SK-N-SH (cell line): ENCODE results near the gene IRF2BP2. TPM values are rescaled to one million over a fixed set of nuclear protein-coding genes. Genes with fewer than 3 reads are reported as not detected.

Source experiments
- CTCF ChIA-PET: fragments of 300-600, 350-600 bp; formaldehyde crosslinking; extraction: SDS; loops from one replicate; lab custom pipeline; 2021; lab: Yijun Ruan, JAX
- POLR2A ChIA-PET: fragments of 350-600 bp; sonication (Branson Sonifier 250); formaldehyde crosslinking; extraction: SDS; loops from one replicate; lab custom pipeline; 2020; ENCODE audit warnings: antibody characterized with exemption, inconsistent platforms; lab: Yijun Ruan, JAX
- DNase-seq: peaks from one replicate; pipeline ENCODE4 v3.0.0; 2012
- H2AFZ ChIP-seq: fragments of 200-600 bp; sonication (generic); 2 replicates; pipeline ENCODE4 v1.8.1; 2016; ENCODE audit warnings: antibody characterized with exemption, mild to moderate bottlenecking, low read depth
- H3F3A ChIP-seq: fragments of 200-600 bp; sonication (generic); replicated peaks from 2 replicates; pipeline ENCODE3; 2016; ENCODE audit warnings: antibody characterized with exemption, mild to moderate bottlenecking; ENCODE audit not compliant: insufficient read depth
- H3K27ac ChIP-seq, 2 experiments: fragments of 200-500 bp in 1 of 2; fragments of 200-600 bp in 1 of 2; sonication (Bioruptor generic) in 1 of 2; sonication (generic), shearing (Covaris generic) in 1 of 2; 2 replicates each; pipeline versions ENCODE4 v1.5.1 to v1.6.1; 2014 to 2016; ENCODE audit warnings: low read depth in 2 of 2, inconsistent platforms in 1 of 2, low read length in 1 of 2, mild to moderate bottlenecking in 1 of 2, mixed read lengths in 1 of 2
- H3K27me3 ChIP-seq: fragments of 200-600 bp; sonication (generic), shearing (Covaris generic); 2 replicates; pipeline ENCODE4 v1.6.1; 2016; ENCODE audit warnings: mixed run types; ENCODE audit not compliant: insufficient read depth
- H3K36me3 ChIP-seq, 2 experiments: fragments of 200-500 bp in 1 of 2; fragments of 200-600 bp in 1 of 2; sonication (Bioruptor generic) in 1 of 2; sonication (generic) in 1 of 2; replicated peaks in 1 of 2; 2 replicates each; pipeline versions ENCODE3 to v1.5.1; 2014 to 2016; ENCODE audit warnings: low read length in 1 of 2, mild to moderate bottlenecking in 1 of 2; ENCODE audit not compliant: insufficient read depth in 2 of 2, control insufficient read depth in 1 of 2
- H3K4me1 ChIP-seq, 2 experiments: fragments of 200-500 bp in 1 of 2; fragments of 200-600 bp in 1 of 2; sonication (Bioruptor generic) in 1 of 2; sonication (generic), shearing (Covaris generic) in 1 of 2; 2 replicates each; pipeline versions ENCODE4 v1.5.1 to v1.6.1; 2014 to 2016; ENCODE audit warnings: low read depth in 1 of 2, low read length in 1 of 2, mixed run types in 1 of 2; ENCODE audit not compliant: insufficient read depth in 2 of 2, control insufficient read depth in 1 of 2
- H3K4me2 ChIP-seq: fragments of 200-600 bp; sonication (generic), shearing (Covaris generic); 2 replicates; pipeline ENCODE4 v1.6.1; 2017; ENCODE audit warnings: mixed run types
- H3K4me3 ChIP-seq, 2 experiments: fragments of 200-500 bp in 1 of 2; fragments of 200-600 bp in 1 of 2; sonication (Bioruptor generic) in 1 of 2; sonication (generic), shearing (Covaris generic) in 1 of 2; 2 replicates each; pipeline versions ENCODE4 v1.5.1 to v1.8.1; 2014 to 2016; ENCODE audit warnings: low read depth in 2 of 2, inconsistent platforms in 1 of 2, low read length in 1 of 2, mild to moderate bottlenecking in 1 of 2, mixed read lengths in 1 of 2, moderate library complexity in 1 of 2
- H3K79me2 ChIP-seq: fragments of 200-600 bp; sonication (generic); 2 replicates; pipeline ENCODE4 v1.8.1; 2017; ENCODE audit warnings: mild to moderate bottlenecking; ENCODE audit not compliant: insufficient read depth
- H3K9ac ChIP-seq: fragments of 200-600 bp; sonication (generic); 2 replicates; pipeline ENCODE4 v1.6.1; 2017; ENCODE audit warnings: mixed run types
- H3K9me2 ChIP-seq: fragments of 200-600 bp; sonication (generic); 2 replicates; pipeline ENCODE4 v1.6.1; 2017; ENCODE audit warnings: mixed run types
- H3K9me3 ChIP-seq: fragments of 200-600 bp; sonication (generic); 2 replicates; pipeline ENCODE4 v1.6.1; 2017; ENCODE audit warnings: mixed run types, mild to moderate bottlenecking, moderate library complexity
- H4K20me1 ChIP-seq: fragments of 200-600 bp; sonication (generic); 2 replicates; pipeline ENCODE4 v1.6.1; 2017; ENCODE audit warnings: mild to moderate bottlenecking, mixed run types; ENCODE audit not compliant: insufficient read depth
- CHD2 ChIP-seq: fragments of 150-350 bp; IDR thresholded peaks from 2 replicates; pipeline ENCODE4 v1.6.1; 2018; ENCODE audit warnings: low read length; ENCODE audit not compliant: partially characterized antibody
- EP300 ChIP-seq, 2 experiments: IDR thresholded peaks; 2 replicates each; pipeline versions ENCODE4 v1.4.0 to v1.6.1; 2012; ENCODE audit warnings: borderline replicate concordance in 1 of 2, low read depth in 1 of 2, low read length in 1 of 2
- EZH2phosphoT487 ChIP-seq: fragments of 200-600 bp; sonication (generic); IDR thresholded peaks from 2 replicates; pipeline ENCODE4 v1.6.1; 2017; ENCODE audit warnings: low read depth, mixed run types, mild to moderate bottlenecking, antibody characterized with exemption, moderate library complexity, borderline replicate concordance
- FOSL2 ChIP-seq: IDR thresholded peaks from 2 replicates; pipeline ENCODE4 v1.4.0; 2012; ENCODE audit warnings: low read depth, mild to moderate bottlenecking, moderate library complexity, borderline replicate concordance
- FOXJ3 ChIP-seq: sonication (generic); formaldehyde crosslinking; IDR thresholded peaks from 2 replicates; pipeline ENCODE4 v1.5.1; 2020; ENCODE audit warnings: mild to moderate bottlenecking, missing genetic modification reagents
- GABPA ChIP-seq: IDR thresholded peaks from 2 replicates; pipeline ENCODE4 v1.4.0; 2012; ENCODE audit warnings: low read depth, mild to moderate bottlenecking
- JUND ChIP-seq: IDR thresholded peaks from 2 replicates; pipeline ENCODE4 v1.4.0; 2012
- MEF2A ChIP-seq: IDR thresholded peaks from 2 replicates; pipeline ENCODE4 v1.4.0; 2012; ENCODE audit warnings: low read depth, borderline replicate concordance
- MXI1 ChIP-seq: IDR thresholded peaks from 2 replicates; pipeline ENCODE4 v1.6.1; 2012; ENCODE audit warnings: mild to moderate bottlenecking, low read depth, low read length, improper control_type of control experiment
- NFIC ChIP-seq: IDR thresholded peaks from 2 replicates; pipeline ENCODE4 v1.4.0; 2012; ENCODE audit warnings: borderline replicate concordance
- NRF1 ChIP-seq: IDR thresholded peaks from 2 replicates; pipeline ENCODE4 v1.6.1; 2012; ENCODE audit warnings: low read depth, mild to moderate bottlenecking, low read length
- POLR2AphosphoS5 ChIP-seq: IDR thresholded peaks from 2 replicates; pipeline ENCODE4 v1.6.1; 2012; ENCODE audit warnings: low read depth, low read length
- RXRA ChIP-seq: IDR thresholded peaks from 2 replicates; pipeline ENCODE4 v1.4.0; 2012; ENCODE audit warnings: low read depth, mild to moderate bottlenecking, borderline replicate concordance
- SMC3 ChIP-seq: IDR thresholded peaks from 2 replicates; pipeline ENCODE4 v1.6.1; 2012; ENCODE audit warnings: low read depth, low read length, improper control_type of control experiment
- TCF12 ChIP-seq: IDR thresholded peaks from 2 replicates; pipeline ENCODE4 v1.4.0; 2012
- YY1 ChIP-seq: IDR thresholded peaks from 2 replicates; pipeline ENCODE4 v1.4.0; 2012; ENCODE audit warnings: low read depth, mild to moderate bottlenecking
- WGBS: methylation state at CpG from one replicate; pipeline ENCODE4 v1.1.6; 2017; ENCODE audit warnings: low lambda C conversion rate; 5-methylcytosine and 5-hydroxymethylcytosine counted together
- polyA plus RNA-seq, 3 experiments: library from polyadenylated mRNA; depleted of rRNA; stranded (reverse); fragments of >200 nt; gene quantifications; 2 replicates each; pipeline ENCODE4 v1.2.3, GENCODE V29; 2012
- TF ChIP-seq, protein P1 (sequence below): IDR thresholded peaks from 2 replicates; pipeline ENCODE4; 2012
- TF ChIP-seq, protein P2 (sequence below): IDR thresholded peaks from 2 replicates; pipeline ENCODE4 v1.4.0; 2012; ENCODE audit warnings: low read depth, borderline replicate concordance
- TF ChIP-seq, protein P3 (sequence below): IDR thresholded peaks from 2 replicates; pipeline ENCODE4 v1.4.0; 2012; ENCODE audit warnings: low read depth
- TF ChIP-seq, protein P4 (sequence below): fragments of 150-350 bp; IDR thresholded peaks from 2 replicates; pipeline ENCODE4 v1.6.1; 2016; ENCODE audit warnings: mild to moderate bottlenecking, low read depth, low read length

Gene IRF2BP2
- polyA plus RNA-seq, 1 of the 3 experiments (the other 2 are of a cell fraction), result 73.9 TPM

DNA sequence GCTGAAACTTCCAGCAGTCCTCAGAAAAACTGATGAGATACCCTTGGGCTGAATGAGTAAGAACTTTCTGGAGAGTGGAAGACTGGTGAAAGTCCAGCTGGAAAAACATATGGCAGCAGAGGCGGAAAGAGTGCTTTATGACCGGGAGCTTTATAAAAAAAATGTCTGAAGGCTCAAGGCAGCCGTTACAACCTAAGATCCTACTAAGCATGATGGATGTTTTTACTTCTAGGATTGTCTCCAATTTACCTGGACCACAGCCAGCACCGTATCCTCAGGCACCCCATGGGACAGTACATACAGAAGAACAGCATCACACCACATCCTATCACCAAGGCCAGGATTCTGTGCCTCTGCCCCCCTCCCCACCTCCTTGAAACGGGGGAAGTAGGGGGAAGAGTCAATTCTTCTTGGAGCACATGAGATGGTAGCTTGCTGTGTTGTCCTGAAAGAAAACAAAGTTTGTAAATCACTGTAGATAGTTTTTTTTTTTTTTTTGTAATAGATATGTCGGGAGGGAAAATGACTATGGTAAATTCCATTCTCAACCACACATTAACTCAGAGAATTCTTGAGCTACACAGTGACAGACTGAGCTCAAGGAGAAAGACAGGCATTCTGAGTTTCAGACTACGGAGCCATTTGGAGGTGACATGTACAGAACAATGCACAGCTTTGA lies 11.8 kb upstream of the IRF2BP2 start:
- 0 out of 2 replicates have a peak overlapping the region, but pooled peaks have one; percentile 12 for H2AFZ ChIP-seq
- WGBS, result 45% methylated on average over 7 of the region's 7 CpGs
- POLR2A ChIA-PET, result no interaction called here

DNA sequence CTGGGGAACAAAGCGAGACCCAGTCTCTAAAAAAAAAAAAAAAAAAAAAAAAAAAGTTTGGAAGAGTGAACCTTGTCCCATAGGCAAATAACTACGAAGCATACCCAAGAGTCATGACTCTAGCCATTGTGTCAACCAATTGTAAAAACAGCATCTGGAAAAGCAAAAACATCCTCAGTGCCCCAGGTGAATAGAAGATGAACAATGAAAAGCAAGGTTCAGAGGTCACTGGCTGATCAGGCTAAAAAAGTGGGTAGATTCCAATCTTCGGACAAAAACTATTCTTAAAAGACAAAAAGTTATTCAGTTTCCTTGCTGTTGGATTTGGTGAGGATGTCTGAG lies 11.1 kb upstream of the IRF2BP2 start:
- H3F3A ChIP-seq, result peaks cover 29% of the 10 kb centered on the region
- H3K4me3 ChIP-seq, result no peak overlapping the region
- no peaks in the 10 kb centered on the region for H3K36me3 ChIP-seq
- no peaks in the 10 kb centered on the region for H3K9me2 ChIP-seq
- ChIA-PET POLR2A (no interaction called here), CTCF (interaction anchor here (2.3 kb wide), 1 partner anchor 463 kb away, joined by 9 read pairs; no protein-coding TSS in a partner anchor)
- no peak overlapping the region for H2AFZ ChIP-seq
- H3K9ac ChIP-seq, result no peak overlapping the region
- peaks cover 31 to 34% of the 10 kb centered on the region in 2 experiments for H3K4me1 ChIP-seq
- no peak overlapping the region for H3K4me2 ChIP-seq
- WGBS, result 86% methylated on average over 3 of the region's 3 CpGs
- peak overlapping the region; percentile 73 to 86; a peak in 3 of 4 replicates for H3K27ac ChIP-seq
- no peaks in the 10 kb centered on the region for H3K9me3 ChIP-seq
- no peak for DNase-seq
- no peaks in the 10 kb centered on the region for H4K20me1 ChIP-seq
- no peaks in the 10 kb centered on the region for H3K27me3 ChIP-seq
- no peaks in the 10 kb centered on the region for H3K79me2 ChIP-seq
- no peak for TF ChIP-seq YY1
- TF ChIP-seq, protein P1, sequence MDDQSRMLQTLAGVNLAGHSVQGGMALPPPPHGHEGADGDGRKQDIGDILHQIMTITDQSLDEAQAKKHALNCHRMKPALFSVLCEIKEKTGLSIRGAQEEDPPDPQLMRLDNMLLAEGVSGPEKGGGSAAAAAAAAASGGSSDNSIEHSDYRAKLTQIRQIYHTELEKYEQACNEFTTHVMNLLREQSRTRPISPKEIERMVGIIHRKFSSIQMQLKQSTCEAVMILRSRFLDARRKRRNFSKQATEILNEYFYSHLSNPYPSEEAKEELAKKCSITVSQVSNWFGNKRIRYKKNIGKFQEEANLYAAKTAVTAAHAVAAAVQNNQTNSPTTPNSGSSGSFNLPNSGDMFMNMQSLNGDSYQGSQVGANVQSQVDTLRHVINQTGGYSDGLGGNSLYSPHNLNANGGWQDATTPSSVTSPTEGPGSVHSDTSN, result no peak
- TF ChIP-seq MXI1, result no peak
- TF ChIP-seq, protein P2, sequence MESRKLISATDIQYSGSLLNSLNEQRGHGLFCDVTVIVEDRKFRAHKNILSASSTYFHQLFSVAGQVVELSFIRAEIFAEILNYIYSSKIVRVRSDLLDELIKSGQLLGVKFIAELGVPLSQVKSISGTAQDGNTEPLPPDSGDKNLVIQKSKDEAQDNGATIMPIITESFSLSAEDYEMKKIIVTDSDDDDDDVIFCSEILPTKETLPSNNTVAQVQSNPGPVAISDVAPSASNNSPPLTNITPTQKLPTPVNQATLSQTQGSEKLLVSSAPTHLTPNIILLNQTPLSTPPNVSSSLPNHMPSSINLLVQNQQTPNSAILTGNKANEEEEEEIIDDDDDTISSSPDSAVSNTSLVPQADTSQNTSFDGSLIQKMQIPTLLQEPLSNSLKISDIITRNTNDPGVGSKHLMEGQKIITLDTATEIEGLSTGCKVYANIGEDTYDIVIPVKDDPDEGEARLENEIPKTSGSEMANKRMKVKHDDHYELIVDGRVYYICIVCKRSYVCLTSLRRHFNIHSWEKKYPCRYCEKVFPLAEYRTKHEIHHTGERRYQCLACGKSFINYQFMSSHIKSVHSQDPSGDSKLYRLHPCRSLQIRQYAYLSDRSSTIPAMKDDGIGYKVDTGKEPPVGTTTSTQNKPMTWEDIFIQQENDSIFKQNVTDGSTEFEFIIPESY, result no peak
- no peak for TF ChIP-seq SMC3
- TF ChIP-seq FOXJ3 (CRISPR knock-in tag), result no peak
- TF ChIP-seq CHD2, result no peak
- no peak for TF ChIP-seq TCF12
- TF ChIP-seq, protein P3, sequence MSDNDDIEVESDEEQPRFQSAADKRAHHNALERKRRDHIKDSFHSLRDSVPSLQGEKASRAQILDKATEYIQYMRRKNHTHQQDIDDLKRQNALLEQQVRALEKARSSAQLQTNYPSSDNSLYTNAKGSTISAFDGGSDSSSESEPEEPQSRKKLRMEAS, result no peak
- TF ChIP-seq NRF1, result no peak
- TF ChIP-seq, protein P4, sequence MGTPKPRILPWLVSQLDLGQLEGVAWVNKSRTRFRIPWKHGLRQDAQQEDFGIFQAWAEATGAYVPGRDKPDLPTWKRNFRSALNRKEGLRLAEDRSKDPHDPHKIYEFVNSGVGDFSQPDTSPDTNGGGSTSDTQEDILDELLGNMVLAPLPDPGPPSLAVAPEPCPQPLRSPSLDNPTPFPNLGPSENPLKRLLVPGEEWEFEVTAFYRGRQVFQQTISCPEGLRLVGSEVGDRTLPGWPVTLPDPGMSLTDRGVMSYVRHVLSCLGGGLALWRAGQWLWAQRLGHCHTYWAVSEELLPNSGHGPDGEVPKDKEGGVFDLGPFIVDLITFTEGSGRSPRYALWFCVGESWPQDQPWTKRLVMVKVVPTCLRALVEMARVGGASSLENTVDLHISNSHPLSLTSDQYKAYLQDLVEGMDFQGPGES, result no peak
- TF ChIP-seq MEF2A, result no peak
- no peak for TF ChIP-seq JUND
- TF ChIP-seq POLR2AphosphoS5, result no peak
- no peak for TF ChIP-seq GABPA

More for the DNA sequence above, 11.8 kb upstream of the IRF2BP2 start:
- H3K4me1 ChIP-seq, result peaks cover 24 to 28% of the 10 kb centered on the region in 2 experiments
- peak overlapping the region; percentile 39; the same call in 1 of the 2 replicates for H3K4me2 ChIP-seq
- DNase-seq, result no peak
- CTCF ChIA-PET, result interaction anchor here (1.0 to 2.3 kb wide), 2 partner anchors 9 to 462 kb away, joined by 3 to 9 read pairs; no protein-coding TSS in a partner anchor
- no peak overlapping the region; the same call in 1 of the 2 replicates for H3K9ac ChIP-seq
- no peaks in the 10 kb centered on the region for H3K27me3 ChIP-seq
- no peaks in the 10 kb centered on the region for H3K9me3 ChIP-seq
- H3K36me3 ChIP-seq, result no peaks in the 10 kb centered on the region
- no peak overlapping the region for H3K4me3 ChIP-seq
- no peaks in the 10 kb centered on the region for H3K9me2 ChIP-seq
- peak overlapping the region; percentile 73 to 86 for H3K27ac ChIP-seq
- no peak for TF ChIP-seq EZH2phosphoT487
- TF ChIP-seq EP300 (IDR thresholded peaks at IDR 0.05; ENCODE audit: borderline replicate concordance in 1 of 2, low read depth in 1 of 2, low read length in 1 of 2), result peak in 1 of 2 experiments; percentile 26; a peak in 1 of 4 replicates
- TF ChIP-seq YY1, result no peak
- peak; percentile 20; the same call in 1 of the 2 replicates for TF ChIP-seq FOSL2
- peak; percentile 36; the same call in 1 of the 2 replicates for TF ChIP-seq TCF12
- TF ChIP-seq NFIC, result peak; percentile 57; the same call in 1 of the 2 replicates
- TF ChIP-seq, protein P1, result peak; percentile 46
- TF ChIP-seq, protein P3, result peak; percentile 9; the same call in 1 of the 2 replicates
- peak; percentile 21; the same call in 1 of the 2 replicates for TF ChIP-seq RXRA
- no peaks in the 10 kb centered on the region for H3K79me2 ChIP-seq
- peaks cover 29% of the 10 kb centered on the region for H3F3A ChIP-seq
- no peaks in the 10 kb centered on the region for H4K20me1 ChIP-seq
